CD4-positive, alpha-beta T cell (primary cell): ENCODE results near the gene ZNF215. TPM values are rescaled to one million over a fixed set of nuclear protein-coding genes. Genes with fewer than 3 reads are reported as not detected.

Experiments used
- ATAC-seq: fragments of 200-7000 bp; cut with Tn5 transposase; one replicate; pipeline ENCODE4 v1.10.0; 2022; ENCODE audit warnings: mild to moderate bottlenecking; ENCODE audit not compliant: poor library complexity
- CTCF ChIA-PET: fragments of 350-600 bp; sonication (Branson Sonifier 250); formaldehyde crosslinking; loops from one replicate; lab custom pipeline; 2021; ENCODE audit warnings: antibody characterized with exemption, inconsistent platforms; lab: Charles Lee
- POLR2A ChIA-PET: fragments of 350-600 bp; sonication (Branson Sonifier 250); formaldehyde crosslinking; loops from one replicate; lab custom pipeline; 2021; ENCODE audit warnings: antibody characterized with exemption, inconsistent platforms; lab: Charles Lee
- DNase-seq, 14 experiments: peaks; one replicate each; pipeline ENCODE4 v3.0.0-alpha.2; 2013 to 2020; ENCODE audit warnings: mixed read lengths in 2 of 14
- H3K27ac ChIP-seq, 2 donors: one replicate each; pipeline versions ENCODE4 v1.5.1 to v1.7.0; 2013; ENCODE audit warnings: low read length in 2 of 2, low read depth in 1 of 2, mild to moderate bottlenecking in 1 of 2
- H3K27me3 ChIP-seq, 2 experiments: 1 replicate in 1 of 2; 2 replicates in 1 of 2; pipeline versions ENCODE4 v1.6.1 to v1.7.0; 2013; ENCODE audit warnings: low read length in 2 of 2, control low read depth in 1 of 2, mild to moderate bottlenecking in 1 of 2, moderate library complexity in 1 of 2; ENCODE audit not compliant: insufficient read depth in 2 of 2, control insufficient read depth in 1 of 2
- H3K36me3 ChIP-seq: one replicate; pipeline ENCODE4 v1.6.1; 2013; ENCODE audit warnings: low read length, control low read depth; ENCODE audit not compliant: insufficient read depth
- H3K4me1 ChIP-seq: one replicate; pipeline ENCODE4 v1.6.1; 2013; ENCODE audit warnings: low read length, control low read depth; ENCODE audit not compliant: insufficient read depth
- H3K4me3 ChIP-seq: one replicate; pipeline ENCODE4 v1.5.1; 2013; ENCODE audit warnings: mild to moderate bottlenecking, low read length, moderate library complexity
- H3K9me3 ChIP-seq, 2 experiments: 1 replicate in 1 of 2; 2 replicates in 1 of 2; pipeline versions ENCODE4 v1.6.1 to v1.7.0; 2013; ENCODE audit warnings: low read length in 2 of 2, mild to moderate bottlenecking in 2 of 2, control low read depth in 1 of 2, moderate library complexity in 1 of 2; ENCODE audit not compliant: control insufficient read depth in 1 of 2, insufficient read depth in 1 of 2
- H3K27ac Mint-ChIP-seq: one replicate; pipeline ENCODE4 v1.8.0; 2020; ENCODE audit warnings: mixed read lengths
- H3K27me3 Mint-ChIP-seq: one replicate; pipeline ENCODE4 v1.8.0; 2021; ENCODE audit warnings: mixed read lengths
- H3K36me3 Mint-ChIP-seq: one replicate; pipeline ENCODE4 v1.8.0; 2021; ENCODE audit warnings: low read depth, mixed read lengths
- H3K4me1 Mint-ChIP-seq: one replicate; pipeline ENCODE4 v1.8.0; 2021; ENCODE audit warnings: low read depth, mixed read lengths
- H3K4me3 Mint-ChIP-seq: one replicate; pipeline ENCODE4 v1.8.0; 2020; ENCODE audit warnings: mild to moderate bottlenecking, mixed read lengths
- H3K9me3 Mint-ChIP-seq: one replicate; pipeline ENCODE4 v1.8.0; 2020; ENCODE audit warnings: mixed read lengths
- CTCF ChIP-seq: fragments of 200-600 bp; IDR thresholded peaks from one replicate; pipeline ENCODE4 v1.8.0; 2022; ENCODE audit warnings: antibody characterized with exemption, mild to moderate bottlenecking
- intact Hi-C, 2 experiments: fragments of 100-400 bp; cut with DNase I in 1 of 2; cut with micrococcal nuclease in 1 of 2; formaldehyde crosslinking; loops; one replicate each; pipeline versions ENCODE4 v1.15.1 to v1.9.0; 2023 to 2025; cut with DNase I, micrococcal nuclease
- total RNA-seq, 174 experiments: library from RNA in 2 of 174; stranded (reverse) in 2 of 174; gene quantifications; one replicate each; pipeline ENCODE4 v1.2.3 and lab custom pipeline; 2021 to 2026

Gene ZNF215
- total RNA-seq, 2 experiments from 2014 or later = 0.87 to 1.1 TPM

- Histone ChIP-seq H3K36me3 (no peaks in the 10 kb centered on the region), H3K4me3 (no peak overlapping the region), H3K27me3 (no peaks in the 10 kb centered on the region), H3K9me3 (no peaks in the 10 kb centered on the region), H3K4me1 (no peaks in the 10 kb centered on the region), H3K27ac (no peak overlapping the region)
- intact Hi-C loops = no loop called here
- ChIA-PET CTCF (interaction anchor here (1.7 kb wide), 1 partner anchor 16 kb away, joined by 4 read pairs; no protein-coding TSS in a partner anchor), POLR2A (no interaction called here)
- no peaks in the 10 kb centered on the region for H3K27me3 Mint-ChIP-seq
- no peaks in the 10 kb centered on the region for H3K9me3 Mint-ChIP-seq
- no peak overlapping the region for H3K27ac Mint-ChIP-seq
- no peak for TF ChIP-seq CTCF
- no peaks in the 10 kb centered on the region for H3K36me3 Mint-ChIP-seq
- no peak overlapping the region for H3K4me3 Mint-ChIP-seq
- no peak for DNase-seq
- ATAC-seq = no peak
- no peaks in the 10 kb centered on the region for H3K4me1 Mint-ChIP-seq
Observed at GRCh38 chr11:6992026-6992425, 65.8 kb downstream of the ZNF215 start.

- no peak for ATAC-seq
- Mint-ChIP-seq H3K27me3 (peaks cover 2% of the 10 kb centered on the region), H3K36me3 (no peaks in the 10 kb centered on the region), H3K4me3 (no peak overlapping the region), H3K27ac (no peak overlapping the region), H3K4me1 (no peaks in the 10 kb centered on the region), H3K9me3 (no peaks in the 10 kb centered on the region)
- no peaks in the 10 kb centered on the region for H3K9me3 ChIP-seq
- no peak for DNase-seq
- ChIA-PET POLR2A (no interaction called here), CTCF (interaction anchor here (1.7 kb wide), 1 partner anchor 15 kb away, joined by 4 read pairs; no protein-coding TSS in a partner anchor)
- H3K4me1 ChIP-seq = no peaks in the 10 kb centered on the region
- no peak overlapping the region for H3K27ac ChIP-seq
- no peak overlapping the region for H3K4me3 ChIP-seq
- no peaks in the 10 kb centered on the region for H3K36me3 ChIP-seq
- intact Hi-C loops = no loop called here
- H3K27me3 ChIP-seq = no peaks in the 10 kb centered on the region
- no peak for TF ChIP-seq CTCF
Observed at GRCh38 chr11:6992457-6993417, 66.5 kb downstream of the ZNF215 start.

GRCh38 chr11:6995703-6996102 is 69.5 kb downstream of the ZNF215 start:
- POLR2A ChIA-PET = no interaction called here
- Mint-ChIP-seq H3K27me3 (peaks cover 15% of the 10 kb centered on the region), H3K9me3 (no peaks in the 10 kb centered on the region), H3K4me3 (no peak overlapping the region), H3K4me1 (no peaks in the 10 kb centered on the region), H3K36me3 (no peaks in the 10 kb centered on the region), H3K27ac (no peak overlapping the region)
- CTCF ChIA-PET = no interaction called here
- ATAC-seq = no peak
- H3K36me3 ChIP-seq = no peaks in the 10 kb centered on the region
- intact Hi-C loops = no loop called here
- H3K27me3 ChIP-seq = no peaks in the 10 kb centered on the region
- no peak for DNase-seq
- TF ChIP-seq CTCF = no peak
- H3K4me3 ChIP-seq = no peak overlapping the region
- no peaks in the 10 kb centered on the region for H3K9me3 ChIP-seq
- no peaks in the 10 kb centered on the region for H3K4me1 ChIP-seq
- H3K27ac ChIP-seq = no peak overlapping the region
